Heart left ventricle (tissue), 16 donors: ENCODE measurements around the gene GALNT9. TPM values are rescaled to one million over a fixed set of nuclear protein-coding genes. Genes with fewer than 3 reads are reported as not detected.
A peak's percentile ranks its signal among the peaks of the same experiment; 100 is the strongest.

Experiments used
- ATAC-seq, 4 donors: fragments of 200-7000 bp; cut with Tn5 transposase; one replicate each; pipeline ENCODE4 v1.9.1; 2020 to 2022; ENCODE audit warnings: moderate library complexity in 4 of 4, mild to moderate bottlenecking in 3 of 4, moderate number of reproducible peaks in 1 of 4
- DNase-seq, 5 donors: peaks; one replicate each; pipeline ENCODE4 v3.0.0-alpha.2; 2020
- H3K27ac ChIP-seq, 12 donors: fragments of 200-600 bp; sonication (generic) in 4 of 12; one replicate each; pipeline versions ENCODE4 v1.5.0 to v1.8.0; 2016 to 2022; ENCODE audit warnings: mild to moderate bottlenecking in 2 of 12
- H3K27me3 ChIP-seq, 9 donors: fragments of 200-600 bp; sonication (generic) in 2 of 9; one replicate each; pipeline versions ENCODE4 v1.5.1 to v1.8.0; 2016 to 2022; ENCODE audit warnings: mild to moderate bottlenecking in 3 of 9
- H3K36me3 ChIP-seq, 9 donors: fragments of 200-600 bp; sonication (generic) in 2 of 9; one replicate each; pipeline versions ENCODE4 v1.5.0 to v1.8.0; 2018 to 2022; ENCODE audit warnings: mild to moderate bottlenecking in 2 of 9
- H3K4me1 ChIP-seq, 12 donors: fragments of 200-600 bp; sonication (generic) in 4 of 12; one replicate each; pipeline versions ENCODE4 v1.5.0 to v1.8.0; 2016 to 2022; ENCODE audit warnings: mild to moderate bottlenecking in 3 of 12
- H3K4me3 ChIP-seq, 12 donors: fragments of 200-600 bp; sonication (generic) in 4 of 12; one replicate each; pipeline versions ENCODE4 v1.5.0 to v1.8.0; 2017 to 2022; ENCODE audit warnings: mild to moderate bottlenecking in 9 of 12, moderate library complexity in 4 of 12
- H3K9me3 ChIP-seq, 12 donors: fragments of 200-600 bp; sonication (generic) in 4 of 12; one replicate each; pipeline versions ENCODE4 v1.5.0 to v1.8.0; 2016 to 2022; ENCODE audit warnings: mild to moderate bottlenecking in 1 of 12
- CTCF ChIP-seq, 12 donors: fragments of 200-600 bp; sonication (generic) in 4 of 12; IDR thresholded peaks; one replicate each; pipeline versions ENCODE4 v1.5.0 to v1.8.0; 2018 to 2022; ENCODE audit warnings: antibody characterized with exemption in 12 of 12, mild to moderate bottlenecking in 5 of 12
- POLR2A ChIP-seq, 2 donors: fragments of 450-650 bp; IDR thresholded peaks; one replicate each; pipeline ENCODE4 v1.6.1; 2017; ENCODE audit warnings: antibody characterized with exemption in 2 of 2, mild to moderate bottlenecking in 2 of 2, moderate library complexity in 2 of 2
- WGBS, 4 donors: extraction: QIAGEN DNeasy Blood & Tissue Kit in 2 of 4; methylation state at CpG; one replicate each; pipeline versions ENCODE4 v1.1.5 to v1.1.7; 2013 to 2018; 5-methylcytosine and 5-hydroxymethylcytosine counted together
- intact Hi-C, 10 donors: fragments of 100-400 bp; cut with DNase I; formaldehyde crosslinking; loops; one replicate each; pipeline versions ENCODE4 v1.11.1 to v1.14.2; 2022
- polyA plus RNA-seq, 2 donors: library from polyadenylated mRNA; stranded (reverse); fragments of 200-250 nt; gene quantifications; one replicate each; pipeline ENCODE4 v1.2.3, GENCODE V29; 2013
- total RNA-seq, 9 donors: library from RNA; depleted of rRNA in 2 of 9; stranded (reverse); fragments of >200 nt in 2 of 9; fragmentation: NEBNext Ultra II Directional in 3 of 9; extraction: Animal tissue kit (Norgen Biotek cat#: 25700) in 3 of 9; gene quantifications; one replicate each; pipeline versions ENCODE4 v1.1.0 to v1.2.4, GENCODE V29; 2016 to 2023
- donor health status: ischemic (EF 13 %, LVEDD 7.1; RV severe dilation, severe dysfunction).
- donor health status: healthy with polysubstance abuse.
- donor health status: DM: no; HTN: yes; CAD: no.
- donor health status: DM: no; HTN: no; CAD: no.
- donor health status: ischemic (EF 25% LVEDD 6.9; RV normal size, moderate dysfunction).
- donor health status: ischemic (EF 25% LVEDD 5.7; RV mildly dilated, moderate dysfunction).
- donor health status: healthy.
- donor health status: DM: yes; HTN: yes; CAD: no.
- donor health status: ischemic (EF 35%, LVEDD 5.7; RV mildly dilated, moderate dysfunction).
- donor health status: nonischemic (EF 11% LVEDD 7.7; RV severe dilation, severe dysfunction).
- donor health status: DM: yes; HTN: yes; CAD: no.
- donor health status: PGD.
- donor health status: ischemic (EF 29% LVEDD 5.4; RV normal size, mild dysfunction).
- donor health status: nonischemic (EF 23%, LVEDD 6.1; RV moderate dilation, normal function).

GALNT9 gene
- total and polyA plus RNA-seq, 11 donors = 10.3 TPM; not detected in 10

GRCh38 chr12:132282950-132283771 lies 46.2 kb downstream of the GALNT9 start:
- Histone ChIP-seq H3K4me1 (peaks cover 0 to 11% (median 0%) of the 10 kb centered on the region in 12 donors), H3K27ac (no peak overlapping the region), H3K36me3 (no peaks in the 10 kb centered on the region), H3K4me3 (no peak overlapping the region), H3K27me3 (peaks cover 26 to 78% (median 49%) of the 10 kb centered on the region in 9 donors), H3K9me3 (no peaks in the 10 kb centered on the region)
- intact Hi-C loops = no loop called here
- DNase-seq (peak in 1 of 5 donors; percentile 51), ATAC-seq (no peak)
- TF ChIP-seq CTCF (IDR thresholded peaks at IDR 0.05) (no peak), POLR2A (IDR thresholded peaks at IDR 0.05) (no peak)
- WGBS, 4 donors = 37 to 53% (median 47%) methylated on average over 13 to 39 of the region's 39 CpGs

GRCh38 chr12:132282031-132282949 lies 47.1 kb downstream of the GALNT9 start:
- peaks cover 0 to 11% (median 0%) of the 10 kb centered on the region in 12 donors for H3K4me1 ChIP-seq
- DNase-seq = no peak
- no peak overlapping the region for H3K4me3 ChIP-seq
- TF ChIP-seq POLR2A (IDR thresholded peaks at IDR 0.05) = no peak
- TF ChIP-seq CTCF (IDR thresholded peaks at IDR 0.05) = no peak
- ATAC-seq = no peak
- 83 to 88% (median 87%) methylated on average over 17 to 23 of the region's 23 CpGs for WGBS, 4 donors
- H3K27me3 ChIP-seq = peaks cover 27 to 75% (median 49%) of the 10 kb centered on the region in 9 donors
- H3K27ac ChIP-seq = no peak overlapping the region
- no peaks in the 10 kb centered on the region for H3K36me3 ChIP-seq
- intact Hi-C loops = no loop called here
- no peaks in the 10 kb centered on the region for H3K9me3 ChIP-seq

- TF ChIP-seq CTCF (IDR thresholded peaks at IDR 0.05) = no peak
- no peak for TF ChIP-seq POLR2A (IDR thresholded peaks at IDR 0.05)
- Histone ChIP-seq H3K27ac (no peak overlapping the region), H3K36me3 (no peaks in the 10 kb centered on the region), H3K4me1 (peaks cover 0 to 3% (median 0%) of the 10 kb centered on the region in 12 donors), H3K9me3 (no peaks in the 10 kb centered on the region), H3K27me3 (peaks cover 27 to 80% (median 46%) of the 10 kb centered on the region in 9 donors), H3K4me3 (no peak overlapping the region)
- intact Hi-C loops = no loop called here
- ATAC-seq (no peak), DNase-seq (peak in 1 of 5 donors; percentile 40)
- 48 to 63% (median 59%) methylated on average over 13 to 19 of the region's 19 CpGs for WGBS, 4 donors
Measured at GRCh38 chr12:132281038-132281437, 48.4 kb downstream of the GALNT9 start.

- WGBS, 4 donors = 31 to 44% (median 42%) methylated on average over 12 of the region's 12 CpGs
- no peak overlapping the region for H3K4me3 ChIP-seq
- ATAC-seq = no peak
- DNase-seq = peak in 1 of 5 donors; percentile 42
- no peaks in the 10 kb centered on the region for H3K4me1 ChIP-seq
- H3K36me3 ChIP-seq = no peaks in the 10 kb centered on the region
- no peak overlapping the region for H3K27ac ChIP-seq
- TF ChIP-seq CTCF (IDR thresholded peaks at IDR 0.05) = no peak
- TF ChIP-seq POLR2A (IDR thresholded peaks at IDR 0.05) = no peak
- H3K9me3 ChIP-seq = no peaks in the 10 kb centered on the region
- intact Hi-C loops = no loop called here
- peaks cover 21 to 80% (median 48%) of the 10 kb centered on the region in 9 donors for H3K27me3 ChIP-seq
Measured at GRCh38 chr12:132280406-132280805, 49.0 kb downstream of the GALNT9 start.
